ENCODE data around the gene SHISAL2B.
"Not testable (repeated sequence)": the region's sequence is repeated elsewhere in the genome, so short reads cannot be mapped to it uniquely, and the experiment has no call there.

The SHISAL2B gene

DNA sequence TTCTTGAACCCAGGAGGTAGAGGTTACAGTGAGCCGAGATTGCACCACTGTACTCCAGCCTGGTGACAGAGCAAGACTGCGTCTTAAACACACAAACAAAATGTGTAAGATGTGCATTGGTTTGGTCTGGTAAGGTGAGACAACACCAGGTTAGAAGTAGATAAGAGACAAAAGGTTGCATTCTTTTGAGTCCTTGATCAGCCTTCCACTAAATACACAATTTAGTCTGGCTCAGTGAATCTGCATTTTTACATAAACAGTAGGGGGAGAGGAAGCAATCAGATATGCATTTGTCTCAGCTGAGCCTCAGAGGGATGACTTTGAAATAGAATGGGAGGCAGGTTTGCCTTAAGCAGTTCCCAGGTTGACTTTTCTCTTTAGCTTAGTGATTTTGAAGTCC is 15.8 kb downstream of the SHISAL2B start:
- not testable (repeated sequence) for DNase-seq

DNA sequence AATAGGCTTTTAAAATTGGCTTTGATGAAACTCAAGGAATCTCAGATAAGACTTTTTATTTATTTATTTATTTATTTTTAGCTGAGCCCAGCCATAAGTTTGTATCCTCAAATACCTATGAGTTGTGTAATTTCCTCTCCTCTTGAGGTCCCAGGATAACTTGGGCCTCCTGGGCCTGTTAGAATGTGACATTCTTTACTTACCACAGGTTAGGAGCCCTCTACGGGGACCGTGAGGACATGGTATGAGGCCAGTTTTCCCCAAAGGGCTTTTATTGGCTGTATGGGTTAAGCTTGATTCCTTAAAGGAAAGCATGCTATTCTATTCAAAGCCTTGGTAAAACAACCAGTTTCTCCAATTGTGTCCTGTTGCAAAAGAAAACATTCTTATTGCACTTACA is 16.9 kb downstream of the SHISAL2B start:
- no peak for DNase-seq

DNA sequence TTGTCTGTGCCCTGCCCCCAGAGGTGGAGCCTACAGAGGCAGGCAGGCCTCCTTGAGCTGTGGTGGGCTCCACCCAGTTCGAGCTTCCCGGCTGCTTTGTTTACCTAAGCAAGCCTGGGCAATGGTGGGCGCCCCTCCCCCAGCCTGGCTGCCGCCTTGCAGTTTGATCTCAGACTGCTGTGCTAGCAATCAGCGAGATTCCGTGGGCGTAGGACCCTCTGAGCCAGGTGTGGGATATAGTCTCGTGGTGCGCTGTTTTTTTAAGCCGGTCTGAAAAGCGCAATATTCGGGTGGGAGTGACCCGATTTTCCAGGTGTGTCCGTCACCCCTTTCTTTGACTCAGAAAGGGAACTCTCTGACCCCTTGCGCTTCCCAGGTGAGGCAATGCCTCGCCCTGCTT is 24.2 kb downstream of the SHISAL2B start:
- DNase-seq = not testable (repeated sequence)

DNA sequence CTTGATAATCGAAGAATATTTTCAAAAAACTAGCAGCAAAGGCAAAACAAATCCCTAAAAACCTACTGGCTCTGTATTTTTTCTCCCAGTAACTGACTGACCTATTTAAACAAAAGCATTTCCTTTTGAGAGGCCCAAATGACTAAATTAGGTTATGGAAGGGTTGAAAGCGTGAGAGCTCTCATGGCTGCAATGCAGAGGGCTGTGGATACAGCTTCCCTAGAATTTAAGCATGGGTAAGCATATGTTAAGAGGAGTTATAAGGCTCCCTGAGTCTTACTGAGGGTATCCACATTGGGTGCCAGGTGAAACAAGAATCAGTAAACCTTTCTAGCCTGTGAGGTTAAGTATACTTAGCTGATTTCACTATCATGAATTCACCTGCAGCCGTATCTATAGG is 32.3 kb downstream of the SHISAL2B start:
- no peak for DNase-seq

DNA sequence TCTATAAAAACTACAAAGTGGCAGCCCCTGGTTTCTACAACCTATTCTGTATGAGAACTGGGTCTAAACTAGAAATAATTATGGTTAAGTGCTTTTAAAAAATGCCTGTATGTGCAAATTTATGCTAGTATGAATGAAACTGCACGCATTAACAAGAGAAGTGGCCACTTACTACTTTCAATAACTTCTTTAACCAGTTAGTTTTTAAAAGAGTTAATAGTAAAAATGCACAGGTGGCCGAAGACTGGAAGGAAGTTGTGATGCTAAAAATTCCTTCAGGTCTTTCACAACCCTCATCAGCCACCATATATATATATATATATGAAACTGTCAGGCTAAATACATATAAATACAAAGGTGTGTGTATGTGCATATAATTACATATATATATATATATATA is 36.8 kb downstream of the SHISAL2B start:
- DNase-seq = no peak

DNA sequence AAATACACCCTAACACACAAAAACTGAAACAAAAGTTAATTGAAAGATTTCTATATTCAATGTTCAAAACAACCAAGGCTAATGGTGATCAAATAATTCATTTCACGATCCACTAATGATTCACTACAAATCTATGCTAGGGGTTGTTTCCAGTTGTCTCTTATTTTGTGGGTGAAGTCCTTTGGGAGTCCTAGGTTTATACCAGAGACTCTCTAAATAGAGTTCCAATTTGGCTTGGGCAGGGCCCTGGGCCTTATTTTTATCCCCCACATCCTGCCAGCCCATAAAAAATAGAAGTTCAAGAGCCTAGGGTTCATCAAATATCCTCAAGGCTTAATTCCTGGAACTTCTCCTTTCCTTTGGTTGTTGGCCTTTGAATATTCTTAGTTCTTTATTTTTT is 52.1 kb downstream of the SHISAL2B start:
- DNase-seq = no peak

DNA sequence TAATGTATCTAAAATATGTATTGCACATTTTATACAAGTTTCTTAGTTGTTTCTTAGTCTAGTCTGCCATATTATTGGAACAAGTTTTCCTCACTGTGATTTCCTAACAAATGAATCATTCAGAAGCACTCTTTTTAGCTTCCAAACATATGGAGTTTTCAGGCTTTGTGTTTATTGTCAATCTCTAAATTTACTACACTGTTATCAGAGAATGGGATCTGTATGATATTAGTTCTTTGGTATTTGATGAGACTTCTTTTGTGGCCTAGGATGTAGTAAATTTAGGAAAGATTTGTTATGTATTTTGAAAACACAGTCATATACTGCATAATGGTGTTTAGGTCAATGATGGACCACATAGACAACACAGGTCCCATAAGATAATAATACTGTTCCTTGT is 52.5 kb downstream of the SHISAL2B start:
- no peak for DNase-seq

DNA sequence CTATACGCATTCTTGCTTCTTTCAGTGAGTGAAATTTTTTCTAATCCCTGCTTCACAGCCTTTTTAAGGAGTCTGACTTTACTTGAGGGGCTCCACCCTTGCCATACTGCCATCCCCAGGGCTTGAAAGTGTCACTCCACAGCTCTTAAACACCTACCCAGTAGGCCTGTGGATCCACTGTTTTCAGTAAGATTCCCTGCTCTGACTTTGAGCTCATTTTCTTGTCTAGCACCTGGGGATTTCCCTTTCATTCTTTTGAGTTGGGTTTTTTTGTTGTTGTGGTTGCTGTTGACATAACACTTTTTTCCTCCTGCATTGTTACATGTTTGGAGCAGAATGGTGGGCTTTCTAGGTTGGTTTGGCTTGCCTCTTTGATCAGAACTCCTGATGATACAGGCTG is 54.6 kb downstream of the SHISAL2B start:
- DNase-seq = no peak

DNA sequence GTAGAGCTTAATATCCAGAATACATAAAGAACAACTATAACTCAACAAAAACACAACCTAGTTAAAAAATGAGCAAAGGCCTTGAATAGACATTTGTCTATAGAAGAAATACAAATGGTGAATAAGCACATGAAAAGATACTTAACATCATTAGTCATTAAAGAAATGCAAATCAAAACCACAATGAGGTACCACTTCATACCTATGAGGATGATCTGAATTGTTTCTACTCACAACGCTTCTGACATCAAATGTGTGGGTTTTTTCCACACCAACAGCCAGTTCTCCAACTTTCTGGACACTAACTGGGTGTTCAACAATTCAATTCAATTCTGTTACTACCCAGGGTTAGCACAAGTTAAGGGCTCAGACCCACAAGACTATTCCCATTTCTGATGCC is 56.1 kb downstream of the SHISAL2B start:
- no peak for DNase-seq

DNA sequence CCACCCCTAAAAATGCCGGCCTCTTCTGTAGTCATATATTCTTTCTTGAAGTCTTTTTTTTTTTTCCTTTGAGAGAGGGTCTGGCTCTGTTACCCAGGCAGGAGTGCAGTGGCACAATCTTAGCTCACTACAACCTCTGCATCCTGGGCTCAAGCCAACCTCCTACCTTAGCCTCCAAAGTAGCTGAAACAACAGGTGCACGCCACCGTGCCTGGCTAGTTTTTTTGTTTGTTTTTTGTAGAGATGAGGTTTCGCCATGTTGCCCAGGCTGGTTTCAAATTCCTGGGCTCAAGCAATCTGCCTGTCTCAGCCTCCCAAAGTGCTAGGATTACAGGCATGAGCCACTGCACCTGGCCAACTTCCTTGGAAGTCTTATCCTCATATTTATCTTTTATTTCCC is 59.1 kb downstream of the SHISAL2B start:
- no peak for DNase-seq

DNA sequence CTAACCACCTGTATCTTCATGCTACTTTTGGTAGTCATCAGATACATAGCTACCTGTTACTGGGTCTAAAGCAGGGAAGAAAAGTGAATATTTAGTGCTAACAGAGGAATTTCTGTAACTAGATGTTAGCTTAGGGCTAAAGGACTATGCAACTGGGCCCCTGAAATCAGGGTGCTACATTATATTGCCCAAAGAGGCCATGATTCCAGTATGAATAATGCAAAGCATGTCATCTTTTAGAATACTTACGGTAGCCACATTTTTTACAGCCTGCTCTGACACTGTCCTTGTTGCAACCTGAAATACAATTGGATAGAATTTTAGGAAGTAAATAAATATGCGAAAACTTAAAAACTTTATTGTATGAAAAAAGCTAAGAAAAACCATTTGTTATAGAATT is 63.8 kb downstream of the SHISAL2B start:
- DNase-seq = no peak

DNA sequence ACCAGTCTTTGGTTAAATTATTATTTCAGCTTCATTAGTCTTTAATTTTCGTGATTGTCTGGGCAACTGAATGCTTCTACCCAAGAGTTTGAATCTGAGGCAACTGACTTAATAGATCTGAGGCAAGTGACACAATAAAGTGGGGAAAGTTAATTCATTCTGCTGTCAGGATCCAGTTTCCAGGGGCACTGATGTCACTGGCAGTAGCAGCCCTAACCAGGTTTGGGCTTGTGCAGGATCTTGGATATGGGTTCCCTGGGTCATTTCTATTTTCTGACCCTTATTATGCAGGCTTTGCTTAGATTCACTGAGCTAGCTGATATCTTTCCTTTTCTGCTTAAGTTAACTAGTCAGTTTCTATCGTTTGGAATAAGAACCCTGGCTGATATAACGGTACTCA is 68.6 kb downstream of the SHISAL2B start:
- no peak for DNase-seq

DNA sequence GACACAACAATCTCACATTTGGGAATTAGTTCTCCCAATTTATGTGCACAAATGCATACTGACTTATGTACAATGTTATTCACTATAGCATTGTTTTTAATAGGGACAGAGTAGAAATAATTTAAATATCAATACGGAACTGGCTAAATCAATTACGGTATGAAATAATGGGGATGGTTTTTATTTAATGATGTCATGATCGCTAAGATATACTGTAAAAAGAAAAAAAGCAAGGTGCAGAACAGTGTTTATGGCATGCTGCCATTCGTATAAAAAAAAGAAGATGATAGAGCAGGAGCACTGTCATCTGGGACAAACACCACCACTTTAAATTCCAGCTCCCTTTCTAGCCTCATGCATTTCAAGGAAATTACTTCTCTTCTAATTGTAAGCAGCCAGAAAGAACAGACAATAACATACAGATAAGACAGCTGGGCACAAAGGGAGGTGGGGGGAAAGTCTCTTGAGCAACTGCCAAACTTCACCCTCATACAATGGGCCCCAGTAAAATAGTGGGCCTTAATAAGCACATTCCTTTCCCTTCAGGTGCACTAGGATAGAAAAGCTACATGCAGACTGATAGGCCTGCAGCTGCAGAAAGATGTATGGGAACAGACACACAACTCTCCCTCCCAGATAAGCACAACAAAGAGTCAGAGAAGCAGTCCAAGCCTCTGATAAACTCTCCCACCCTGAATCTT is 69.8 kb downstream of the SHISAL2B start:
- DNase-seq = no peak

DNA sequence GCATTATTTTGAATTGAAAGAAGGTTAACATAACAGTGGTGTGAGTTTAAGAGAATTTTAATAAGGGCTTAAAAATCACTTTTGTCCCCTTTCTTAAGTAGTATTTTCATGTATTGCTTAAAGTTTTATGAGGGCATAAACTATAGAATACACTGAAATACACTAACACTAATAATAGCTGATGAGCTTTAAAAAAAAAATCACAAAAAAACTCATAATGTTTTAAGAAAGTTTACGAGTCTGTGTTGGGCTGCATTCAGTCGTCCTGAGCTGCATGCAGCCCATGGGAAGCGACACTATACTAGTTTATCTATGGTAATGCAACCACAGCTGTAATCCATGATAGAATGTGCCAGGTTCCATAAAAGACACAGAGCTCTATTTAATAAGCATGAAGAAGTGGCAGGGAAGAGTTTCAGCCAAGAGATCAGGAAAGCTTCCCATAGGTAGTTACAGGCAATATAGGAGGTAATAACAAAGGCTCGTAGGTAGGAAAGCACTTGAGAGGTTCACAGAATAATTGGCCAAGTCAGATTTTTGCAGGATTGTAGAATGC is 73.7 kb downstream of the SHISAL2B start:
- no peak for DNase-seq

DNA sequence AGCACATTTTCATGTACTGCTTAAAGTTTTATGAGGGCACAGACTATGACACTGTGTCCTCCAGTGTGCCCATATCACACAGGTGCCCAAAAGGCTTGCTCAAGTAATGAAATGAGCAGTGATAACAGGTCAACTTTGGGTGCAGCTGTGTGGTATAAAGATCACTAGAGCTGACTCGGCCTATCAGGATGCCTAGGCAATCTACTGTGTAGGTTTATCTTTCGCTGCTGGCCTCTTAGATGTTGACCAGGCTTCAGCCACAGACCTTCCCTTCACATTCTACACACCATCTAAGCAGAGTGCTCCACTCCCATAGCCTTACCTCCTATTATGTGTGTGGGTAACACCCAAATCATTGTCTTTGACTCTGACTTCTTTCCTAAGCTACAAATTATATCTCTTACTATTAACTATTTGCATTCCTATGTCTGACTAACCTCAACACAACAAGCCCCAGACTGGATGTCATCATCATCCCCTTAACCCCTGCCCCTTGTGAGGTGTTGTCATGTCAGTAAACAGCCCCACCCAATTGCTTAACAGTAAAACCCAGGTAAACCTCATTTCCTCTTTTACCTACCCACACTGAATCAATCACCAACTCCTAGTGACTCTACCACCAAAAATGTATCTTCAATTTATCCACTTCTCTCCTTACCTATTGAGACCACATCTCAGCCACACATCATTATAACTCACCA is 75.7 kb downstream of the SHISAL2B start:
- no peak for DNase-seq

DNA sequence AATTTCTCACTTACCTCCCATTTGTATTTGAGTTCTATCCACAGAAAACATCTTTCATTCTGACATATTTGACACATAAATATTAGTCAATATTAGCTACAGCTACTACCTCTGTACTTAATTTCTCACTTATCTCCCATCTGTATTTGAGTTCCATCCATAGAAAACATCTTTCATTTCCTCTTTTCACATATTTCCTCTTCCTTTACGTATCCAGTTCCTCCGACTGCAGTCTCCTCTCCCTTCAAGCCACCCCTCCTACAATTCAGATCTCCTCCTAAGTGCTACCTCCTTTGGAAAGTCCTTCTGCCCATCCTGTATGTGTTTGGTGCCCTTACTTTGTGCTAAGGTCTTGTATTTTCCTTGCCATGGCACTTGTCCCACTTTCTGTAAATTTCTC is 76.6 kb downstream of the SHISAL2B start:
- no peak for DNase-seq

Data from NCI-H2107 (cell line).